Neural cell (in vitro differentiated cells): ENCODE results near the gene SCP2. TPM values are rescaled to one million over a fixed set of nuclear protein-coding genes. Genes with fewer than 3 reads are reported as not detected.

Experiments
- H2AFZ ChIP-seq: fragments of 200-600, 300-800 bp; sonication (generic), shearing (Covaris generic); 2 replicates; pipeline ENCODE4 v1.6.0; 2014; ENCODE audit warnings: low read depth, mild to moderate bottlenecking, antibody characterized with exemption, low read length, moderate library complexity
- H3F3A ChIP-seq: fragments of 200-600 bp; shearing (Covaris generic); 2 replicates; pipeline ENCODE4 v1.6.1; 2016; ENCODE audit warnings: mild to moderate bottlenecking, moderate library complexity, mixed read lengths, antibody characterized with exemption, low read length; ENCODE audit not compliant: insufficient read depth, poor library complexity, severe bottlenecking
- H3K27ac ChIP-seq: fragments of 200-600, 300-800 bp; sonication (generic), shearing (Covaris generic); 2 replicates; pipeline ENCODE4 v1.5.1; 2014; ENCODE audit warnings: mild to moderate bottlenecking, low read length, moderate library complexity
- H3K27me3 ChIP-seq: fragments of 300-800, 200-600 bp; sonication (generic), shearing (Covaris generic); 2 replicates; pipeline ENCODE4 v1.6.0; 2014; ENCODE audit warnings: mild to moderate bottlenecking, low read depth, low read length, moderate library complexity; ENCODE audit not compliant: insufficient read depth
- H3K36me3 ChIP-seq: fragments of 300-800, 200-600 bp; sonication (generic), shearing (Covaris generic); 2 replicates; pipeline ENCODE4 v1.5.1; 2014; ENCODE audit warnings: mild to moderate bottlenecking, antibody characterized with exemption, low read length, moderate library complexity; ENCODE audit not compliant: insufficient read depth
- H3K4me2 ChIP-seq: fragments of 300-800, 200-600 bp; sonication (generic), shearing (Covaris generic); 2 replicates; pipeline ENCODE4 v1.6.0; 2014; ENCODE audit warnings: mild to moderate bottlenecking, low read length
- H3K4me3 ChIP-seq: fragments of 300-800, 200-600 bp; sonication (generic), shearing (Covaris generic); 2 replicates; pipeline ENCODE4 v1.5.1; 2014; ENCODE audit warnings: mild to moderate bottlenecking, low read length, moderate library complexity
- H3K79me2 ChIP-seq: fragments of 200-600 bp; shearing (Covaris generic); replicated peaks from 2 replicates; pipeline ENCODE4 v1.6.0; 2014; ENCODE audit warnings: mild to moderate bottlenecking, low read length, moderate library complexity; ENCODE audit not compliant: insufficient read depth
- H3K9ac ChIP-seq: fragments of 300-800, 200-600 bp; sonication (generic), shearing (Covaris generic); 2 replicates; pipeline ENCODE4 v1.6.1; 2016; ENCODE audit warnings: mild to moderate bottlenecking, low read length, mixed read lengths
- H3K9me2 ChIP-seq: fragments of 200-600 bp; shearing (Covaris generic); 2 replicates; pipeline ENCODE4 v1.6.1; 2016; ENCODE audit warnings: mild to moderate bottlenecking, low read length, mixed read lengths; ENCODE audit not compliant: insufficient read depth
- H3K9me3 ChIP-seq: fragments of 200-600, 300-800 bp; sonication (generic), shearing (Covaris generic); 2 replicates; pipeline ENCODE4 v1.6.1; 2016; ENCODE audit warnings: mild to moderate bottlenecking, mixed run types, low read length, moderate library complexity, mixed read lengths
- H4K20me1 ChIP-seq: fragments of 200-600 bp; shearing (Covaris generic); 2 replicates; pipeline ENCODE4 v1.6.1; 2016; ENCODE audit warnings: mild to moderate bottlenecking, mixed run types; ENCODE audit not compliant: insufficient read depth
- EP300 ChIP-seq: fragments of 450-650 bp; conservative IDR thresholded peaks from 2 replicates; pipeline ENCODE4 v1.6.1; 2014; ENCODE audit warnings: antibody characterized with exemption, mild to moderate bottlenecking, moderate library complexity; ENCODE audit not compliant: poor library complexity, severe bottlenecking
- EZH2 ChIP-seq: fragments of 200-600, 300-800 bp; shearing (Covaris generic), sonication (generic); IDR thresholded peaks from 2 replicates; pipeline ENCODE4 v1.6.1; 2014; ENCODE audit warnings: antibody characterized with exemption, low read length, borderline replicate concordance, mild to moderate bottlenecking; ENCODE audit not compliant: insufficient read depth, poor library complexity, severe bottlenecking
- MXI1 ChIP-seq: fragments of 450-650 bp; conservative IDR thresholded peaks from 2 replicates; pipeline ENCODE4 v1.6.1; 2014; ENCODE audit warnings: antibody characterized with exemption, mild to moderate bottlenecking; ENCODE audit not compliant: poor library complexity, severe bottlenecking
- POLR2AphosphoS5 ChIP-seq: IDR thresholded peaks from 2 replicates; pipeline ENCODE4 v1.6.1; 2012
- RAD21 ChIP-seq: fragments of 450-650 bp; conservative IDR thresholded peaks from 2 replicates; pipeline ENCODE4 v1.6.1; 2014; ENCODE audit warnings: antibody characterized with exemption, mild to moderate bottlenecking, moderate library complexity
- SMC3 ChIP-seq: fragments of 450-650 bp; conservative IDR thresholded peaks from 2 replicates; pipeline ENCODE4 v1.6.1; 2014; ENCODE audit warnings: antibody characterized with exemption, mild to moderate bottlenecking, moderate library complexity; ENCODE audit not compliant: poor library complexity
- TAF1 ChIP-seq: IDR thresholded peaks from 2 replicates; pipeline ENCODE4 v1.6.1; 2012; ENCODE audit warnings: low read depth
- polyA plus RNA-seq: library from polyadenylated mRNA; depleted of rRNA; stranded (reverse); fragments of >200 nt; gene quantifications from 2 replicates; pipeline ENCODE4 v1.2.3, GENCODE V29; 2014
- TF ChIP-seq, protein P1 (sequence below): IDR thresholded peaks from 2 replicates; pipeline ENCODE4 v1.6.1; 2012; ENCODE audit warnings: borderline replicate concordance
- TF ChIP-seq, protein P2 (sequence below): fragments of 450-650 bp; IDR thresholded peaks from 2 replicates; pipeline ENCODE4 v1.5.1; 2014; ENCODE audit warnings: antibody characterized with exemption, mild to moderate bottlenecking, moderate library complexity; ENCODE audit not compliant: poor library complexity, severe bottlenecking

SCP2 gene
- polyA plus RNA-seq, 1 donor from 2014 or later: 182 TPM

DNA sequence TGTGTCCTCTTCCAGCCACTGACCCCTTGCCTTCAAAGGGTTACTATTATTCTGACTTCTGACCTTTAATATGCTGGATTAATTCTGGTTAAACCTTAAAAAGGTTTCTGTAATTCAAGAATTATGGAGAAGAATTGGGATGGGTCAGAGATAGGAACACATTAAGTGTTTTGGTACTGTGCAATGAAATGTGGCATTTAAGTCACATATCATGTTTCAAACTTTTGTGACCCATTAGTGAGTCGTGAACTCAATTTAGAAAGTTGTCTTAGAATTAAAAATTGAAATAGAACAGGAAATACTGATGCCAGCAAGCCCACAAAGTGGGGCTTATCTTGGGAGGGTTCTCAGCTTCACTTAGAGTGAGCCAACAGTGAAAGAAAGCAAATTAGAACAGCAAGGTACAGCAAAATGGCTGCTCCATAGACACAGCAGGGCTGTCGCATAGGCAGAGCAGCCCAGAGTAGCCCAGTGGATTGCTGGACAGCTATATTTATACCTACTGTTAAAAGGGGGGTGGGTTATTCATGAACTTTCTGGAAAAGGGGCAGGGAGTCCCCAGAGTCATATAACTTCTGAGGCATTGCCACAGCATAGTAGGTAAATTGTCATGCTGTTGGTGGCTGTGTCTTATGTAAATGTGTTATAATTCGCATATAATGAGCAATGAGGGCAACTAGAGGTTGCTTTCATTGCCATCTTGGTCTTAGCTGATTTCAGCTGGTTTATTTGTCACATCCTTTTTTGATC is 10.5 kb downstream of the SCP2 start:
- no peaks in the 10 kb centered on the region for H3F3A ChIP-seq
- no peak overlapping the region for H3K4me2 ChIP-seq
- H3K4me3 ChIP-seq: no peak overlapping the region
- no peaks in the 10 kb centered on the region for H4K20me1 ChIP-seq
- H3K79me2 ChIP-seq: no peaks in the 10 kb centered on the region
- no peaks in the 10 kb centered on the region for H3K27me3 ChIP-seq
- no peak overlapping the region for H2AFZ ChIP-seq
- no peaks in the 10 kb centered on the region for H3K36me3 ChIP-seq
- no peak overlapping the region for H3K9ac ChIP-seq
- no peak for TF ChIP-seq EP300
- TF ChIP-seq RAD21: no peak
- TF ChIP-seq TAF1: no peak
- TF ChIP-seq, protein P1, sequence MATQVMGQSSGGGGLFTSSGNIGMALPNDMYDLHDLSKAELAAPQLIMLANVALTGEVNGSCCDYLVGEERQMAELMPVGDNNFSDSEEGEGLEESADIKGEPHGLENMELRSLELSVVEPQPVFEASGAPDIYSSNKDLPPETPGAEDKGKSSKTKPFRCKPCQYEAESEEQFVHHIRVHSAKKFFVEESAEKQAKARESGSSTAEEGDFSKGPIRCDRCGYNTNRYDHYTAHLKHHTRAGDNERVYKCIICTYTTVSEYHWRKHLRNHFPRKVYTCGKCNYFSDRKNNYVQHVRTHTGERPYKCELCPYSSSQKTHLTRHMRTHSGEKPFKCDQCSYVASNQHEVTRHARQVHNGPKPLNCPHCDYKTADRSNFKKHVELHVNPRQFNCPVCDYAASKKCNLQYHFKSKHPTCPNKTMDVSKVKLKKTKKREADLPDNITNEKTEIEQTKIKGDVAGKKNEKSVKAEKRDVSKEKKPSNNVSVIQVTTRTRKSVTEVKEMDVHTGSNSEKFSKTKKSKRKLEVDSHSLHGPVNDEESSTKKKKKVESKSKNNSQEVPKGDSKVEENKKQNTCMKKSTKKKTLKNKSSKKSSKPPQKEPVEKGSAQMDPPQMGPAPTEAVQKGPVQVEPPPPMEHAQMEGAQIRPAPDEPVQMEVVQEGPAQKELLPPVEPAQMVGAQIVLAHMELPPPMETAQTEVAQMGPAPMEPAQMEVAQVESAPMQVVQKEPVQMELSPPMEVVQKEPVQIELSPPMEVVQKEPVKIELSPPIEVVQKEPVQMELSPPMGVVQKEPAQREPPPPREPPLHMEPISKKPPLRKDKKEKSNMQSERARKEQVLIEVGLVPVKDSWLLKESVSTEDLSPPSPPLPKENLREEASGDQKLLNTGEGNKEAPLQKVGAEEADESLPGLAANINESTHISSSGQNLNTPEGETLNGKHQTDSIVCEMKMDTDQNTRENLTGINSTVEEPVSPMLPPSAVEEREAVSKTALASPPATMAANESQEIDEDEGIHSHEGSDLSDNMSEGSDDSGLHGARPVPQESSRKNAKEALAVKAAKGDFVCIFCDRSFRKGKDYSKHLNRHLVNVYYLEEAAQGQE: no peak
- no peak for TF ChIP-seq MXI1
- TF ChIP-seq EZH2: no peak
- no peak for TF ChIP-seq SMC3
- TF ChIP-seq, protein P2, sequence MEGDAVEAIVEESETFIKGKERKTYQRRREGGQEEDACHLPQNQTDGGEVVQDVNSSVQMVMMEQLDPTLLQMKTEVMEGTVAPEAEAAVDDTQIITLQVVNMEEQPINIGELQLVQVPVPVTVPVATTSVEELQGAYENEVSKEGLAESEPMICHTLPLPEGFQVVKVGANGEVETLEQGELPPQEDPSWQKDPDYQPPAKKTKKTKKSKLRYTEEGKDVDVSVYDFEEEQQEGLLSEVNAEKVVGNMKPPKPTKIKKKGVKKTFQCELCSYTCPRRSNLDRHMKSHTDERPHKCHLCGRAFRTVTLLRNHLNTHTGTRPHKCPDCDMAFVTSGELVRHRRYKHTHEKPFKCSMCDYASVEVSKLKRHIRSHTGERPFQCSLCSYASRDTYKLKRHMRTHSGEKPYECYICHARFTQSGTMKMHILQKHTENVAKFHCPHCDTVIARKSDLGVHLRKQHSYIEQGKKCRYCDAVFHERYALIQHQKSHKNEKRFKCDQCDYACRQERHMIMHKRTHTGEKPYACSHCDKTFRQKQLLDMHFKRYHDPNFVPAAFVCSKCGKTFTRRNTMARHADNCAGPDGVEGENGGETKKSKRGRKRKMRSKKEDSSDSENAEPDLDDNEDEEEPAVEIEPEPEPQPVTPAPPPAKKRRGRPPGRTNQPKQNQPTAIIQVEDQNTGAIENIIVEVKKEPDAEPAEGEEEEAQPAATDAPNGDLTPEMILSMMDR: no peak
- TF ChIP-seq POLR2AphosphoS5: no peak
- H3K9me3 ChIP-seq: no peaks in the 10 kb centered on the region
- H3K27ac ChIP-seq: no peak overlapping the region
- H3K9me2 ChIP-seq: no peaks in the 10 kb centered on the region

DNA sequence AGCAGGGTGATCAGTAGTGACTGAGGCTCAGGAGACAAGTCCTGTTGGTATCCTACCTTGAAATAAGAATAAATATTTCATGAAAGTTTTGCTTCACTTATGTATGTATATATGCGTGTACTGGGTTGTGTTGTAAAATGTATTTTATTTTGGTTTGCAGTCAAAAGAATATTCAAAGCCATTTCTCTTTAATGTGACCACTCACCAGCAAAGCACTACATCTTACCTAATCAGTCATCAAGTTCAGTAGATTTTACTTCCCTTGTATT is 11.0 kb downstream of the SCP2 start:
- no peak overlapping the region for H3K4me2 ChIP-seq
- no peak overlapping the region for H3K27ac ChIP-seq
- H4K20me1 ChIP-seq: no peaks in the 10 kb centered on the region
- no peaks in the 10 kb centered on the region for H3K36me3 ChIP-seq
- H3K79me2 ChIP-seq: no peaks in the 10 kb centered on the region
- no peak overlapping the region for H2AFZ ChIP-seq
- no peaks in the 10 kb centered on the region for H3K9me3 ChIP-seq
- no peak for TF ChIP-seq SMC3
- TF ChIP-seq POLR2AphosphoS5: no peak
- TF ChIP-seq MXI1: no peak
- no peak for TF ChIP-seq EP300
- TF ChIP-seq RAD21: no peak
- no peak for TF ChIP-seq EZH2
- TF ChIP-seq, protein P2: no peak
- TF ChIP-seq, protein P1: no peak
- TF ChIP-seq TAF1: no peak
- H3K9me2 ChIP-seq: no peaks in the 10 kb centered on the region
- no peak overlapping the region for H3K9ac ChIP-seq
- no peak overlapping the region for H3K4me3 ChIP-seq
- H3F3A ChIP-seq: no peaks in the 10 kb centered on the region
- no peaks in the 10 kb centered on the region for H3K27me3 ChIP-seq
